ENCODE measurements around the gene ZMIZ1.

The ZMIZ1 gene

GRCh38 chr10:79053481-79054202 lies 15.1 kb upstream of the ZMIZ1 start:
- no peak for DNase-seq

- DNase-seq: no peak
These were observed 14.3 kb upstream of the ZMIZ1 start for GRCh38 chr10:79054203-79055099.

- no peak for DNase-seq
These were observed 13.5 kb upstream of the ZMIZ1 start for GRCh38 chr10:79055100-79055782.

- no peak for DNase-seq
These were observed 12.9 kb upstream of the ZMIZ1 start for GRCh38 chr10:79055892-79056291.

GRCh38 chr10:79056361-79056735 lies 12.4 kb upstream of the ZMIZ1 start:
- no peak for DNase-seq

- no peak for DNase-seq
These were observed 11.9 kb upstream of the ZMIZ1 start for GRCh38 chr10:79056736-79057391.

- DNase-seq: no peak
These were observed 11.1 kb upstream of the ZMIZ1 start for GRCh38 chr10:79057481-79058275.

GRCh38 chr10:79058899-79059841 lies 9.6 kb upstream of the ZMIZ1 start:
- no peak for DNase-seq

GRCh38 chr10:79059859-79060379 lies 8.8 kb upstream of the ZMIZ1 start:
- no peak for DNase-seq

GRCh38 chr10:79060641-79061255 lies 8.0 kb upstream of the ZMIZ1 start:
- DNase-seq: no peak

- DNase-seq: no peak
These were observed 7.1 kb upstream of the ZMIZ1 start for GRCh38 chr10:79061441-79062315.

GRCh38 chr10:79063071-79063491 lies 5.7 kb upstream of the ZMIZ1 start:
- no peak for DNase-seq

GRCh38 chr10:79063661-79064492 lies 4.9 kb upstream of the ZMIZ1 start:
- peak; percentile 18 for DNase-seq

GRCh38 chr10:79065091-79065551 lies 3.6 kb upstream of the ZMIZ1 start:
- no peak for DNase-seq

GRCh38 chr10:79065853-79066252 lies 2.9 kb upstream of the ZMIZ1 start:
- no peak for DNase-seq

GRCh38 chr10:79066411-79067240 lies 2.1 kb upstream of the ZMIZ1 start:
- DNase-seq: no peak

Measured in stimulated activated naive CD4-positive, alpha-beta T cell treated with Interleukin-2 at 50 U/mL for 16 hours (primary cell).